Measurements from ENCODE around the gene HOXB6.

The HOXB6 gene

DNA sequence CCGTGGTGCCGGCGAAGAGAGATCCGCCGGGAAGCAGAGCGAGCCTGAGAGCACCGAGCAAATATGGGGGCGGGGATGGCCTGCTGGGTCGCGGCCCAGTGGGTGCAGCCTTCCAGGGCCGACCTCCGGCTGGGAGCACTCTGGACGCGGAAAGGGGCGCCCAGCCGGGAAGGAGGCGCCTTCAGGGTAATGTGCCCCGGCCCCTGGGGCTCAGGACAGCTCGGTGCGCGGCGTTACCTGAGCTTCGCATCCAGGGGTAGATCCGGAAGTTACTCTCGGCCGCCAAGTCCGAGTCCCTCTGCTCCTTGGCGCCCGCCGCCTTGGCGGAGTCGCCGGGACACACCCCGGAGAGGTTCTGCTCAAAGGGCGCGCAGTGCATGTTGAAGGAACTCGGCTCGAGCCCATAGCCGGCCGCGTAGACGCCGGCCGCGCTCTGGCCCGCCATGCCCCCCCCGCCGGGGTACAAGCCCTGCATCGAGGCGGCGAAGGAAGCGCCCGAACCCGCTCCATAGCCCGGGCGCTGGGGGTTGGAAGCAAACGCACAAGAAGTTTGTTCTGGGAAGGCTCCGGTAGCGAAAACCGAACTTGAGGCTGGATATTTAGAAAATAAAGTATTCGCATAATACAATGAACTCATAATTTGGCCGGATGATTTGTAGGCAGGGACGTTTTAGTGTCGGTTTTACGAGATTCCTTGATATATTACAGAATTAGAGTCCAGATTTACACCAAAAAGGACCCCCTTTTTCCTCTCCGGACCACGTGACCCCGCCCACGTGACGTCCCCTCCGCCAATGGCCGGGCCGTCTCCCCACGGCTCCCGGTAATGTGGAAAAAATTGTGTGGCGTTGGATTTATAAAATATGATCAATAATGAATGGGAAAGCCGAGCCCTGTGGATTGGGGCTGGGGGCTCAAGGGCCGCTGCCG, 5.8 kb upstream of the HOXB6 start, which contains the start of gene HOXB7:
Gene HOXB7, minus strand, starts transcription at position 736 of the 930 bp plus-strand sequence. Its CDS starts 99 bp downstream, at position 637.
- FAIRE-seq (peak; percentile 63), DNase-seq (ENCODE audit: low spot score) (no peak)

GRCh38 chr17:48609759-48610281, 5.0 kb upstream of the HOXB6 start:
- no peak for DNase-seq (ENCODE audit: low spot score)
- no peak for FAIRE-seq

DNA sequence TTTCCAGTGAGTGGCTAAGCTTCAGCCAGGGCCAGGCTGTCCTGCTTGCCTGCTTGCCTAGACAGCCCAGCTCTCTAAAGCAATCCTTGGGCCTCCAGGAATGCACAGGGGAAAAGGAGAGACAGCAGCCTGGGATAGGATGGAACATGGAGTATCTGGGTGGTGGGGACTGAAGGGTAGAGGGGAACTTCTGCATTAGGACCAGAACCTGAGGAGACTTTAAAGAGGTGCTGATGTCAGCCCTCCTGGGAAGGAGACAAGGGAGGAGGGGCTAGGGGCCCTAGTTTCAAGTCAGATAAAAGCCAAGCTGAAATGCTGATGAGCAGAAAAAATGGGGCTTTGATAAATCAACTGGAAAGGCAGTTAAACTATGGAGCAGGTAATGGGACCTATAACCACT, 4.2 kb upstream of the HOXB6 start:
- DNase-seq (ENCODE audit: low spot score): no peak
- no peak for FAIRE-seq

GRCh38 chr17:48608494-48608834, 3.7 kb upstream of the HOXB6 start:
- DNase-seq (ENCODE audit: low spot score) (no peak), FAIRE-seq (no peak)

DNA sequence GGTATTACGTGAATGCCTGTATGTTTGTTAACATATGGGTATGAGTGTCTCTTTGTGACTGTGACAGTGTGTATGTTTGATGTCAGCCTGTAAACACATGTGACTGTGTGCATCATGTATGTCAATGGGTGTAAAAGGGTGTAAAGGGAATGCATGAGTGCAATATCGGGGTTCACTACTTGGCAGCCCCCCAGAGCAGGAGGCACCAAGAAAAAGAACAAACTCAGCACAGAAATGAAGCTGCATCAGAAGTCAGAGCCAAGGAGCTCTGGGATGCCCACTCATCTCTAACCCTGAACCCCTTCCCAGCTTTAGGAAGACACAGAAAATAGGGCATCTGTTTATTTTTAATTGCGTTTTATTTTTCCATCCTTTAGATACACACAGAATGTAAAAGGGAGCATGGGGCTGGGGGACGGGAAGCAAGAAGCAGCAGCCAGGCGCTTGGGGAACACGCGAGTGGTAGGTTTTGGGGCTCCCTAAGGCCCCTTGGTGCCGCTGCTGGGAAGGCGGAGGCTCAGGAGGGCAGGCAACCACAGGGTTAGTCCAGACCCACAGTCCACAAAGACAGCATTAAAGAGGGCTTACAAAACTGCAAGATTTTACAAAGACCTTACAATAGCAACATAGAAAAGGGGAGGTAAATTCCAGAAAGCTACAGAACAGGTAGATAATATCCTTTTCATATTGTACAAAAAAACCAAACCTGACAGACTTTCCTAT, 2.3 kb upstream of the HOXB6 start:
- FAIRE-seq: no peak

GRCh38 chr17:48605991-48606891, 1.5 kb upstream of the HOXB6 start:
- DNase-seq (ENCODE audit: low spot score): no peak
- FAIRE-seq: no peak

More for the DNA sequence above, 2.3 kb upstream of the HOXB6 start:
- DNase-seq (ENCODE audit: low spot score): no peak

DNA sequence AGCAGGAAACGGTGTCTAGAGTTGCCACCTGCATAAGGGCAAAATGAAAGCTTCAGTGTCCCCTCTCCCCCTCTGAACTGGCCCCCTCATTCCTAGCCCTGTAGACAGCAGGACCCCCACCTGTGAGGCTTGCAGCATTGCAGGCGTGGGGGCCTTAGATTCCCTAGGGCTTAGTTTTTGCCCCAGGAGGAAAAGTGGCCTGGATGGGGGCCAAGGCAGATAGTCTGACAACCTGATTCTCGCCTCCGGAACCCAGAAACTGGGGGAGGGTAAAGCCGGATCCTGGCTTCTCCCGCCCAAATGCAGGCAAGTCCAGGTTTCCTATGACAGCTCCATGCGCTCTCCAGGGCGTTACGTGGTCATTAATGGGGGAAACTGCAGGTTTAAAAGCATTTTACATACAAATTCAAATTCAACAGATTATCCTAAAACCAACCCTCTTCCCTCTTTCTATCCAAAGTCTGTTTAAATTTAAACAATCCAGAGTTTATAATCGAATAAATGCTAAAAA, 678 bp upstream of the HOXB6 start:
- no peak for FAIRE-seq

GRCh38 chr17:48603959-48604769, 622 bp downstream of the HOXB6 start:
- FAIRE-seq: peak; percentile 78

More for the DNA sequence above, 678 bp upstream of the HOXB6 start:
- DNase-seq (ENCODE audit: low spot score): no peak

GRCh38 chr17:48601539-48602425, 3.0 kb downstream of the HOXB6 start:
- peak; percentile 79 for DNase-seq (ENCODE audit: low spot score)
- FAIRE-seq: peak; percentile 75

More at GRCh38 chr17:48603959-48604769, 622 bp downstream of the HOXB6 start:
- DNase-seq (ENCODE audit: low spot score): peak; percentile 74

DNA sequence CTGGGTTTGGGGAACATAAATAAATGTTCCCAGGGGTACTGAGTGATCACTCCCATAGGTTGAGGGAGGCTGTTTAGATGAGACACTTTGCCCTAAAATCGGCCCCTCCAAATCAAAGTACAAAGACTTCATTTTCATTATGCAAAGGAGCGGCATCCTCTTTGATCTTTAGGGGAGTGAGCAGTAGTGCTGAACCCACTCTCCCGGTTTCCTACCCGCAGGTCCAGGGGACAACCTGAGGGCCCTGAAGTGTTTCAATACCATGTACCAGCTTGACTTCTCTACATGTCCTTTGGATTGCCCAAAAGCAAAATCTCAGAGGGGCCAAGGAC, 3.6 kb downstream of the HOXB6 start:
- FAIRE-seq: no peak
- DNase-seq (ENCODE audit: low spot score): no peak

- no peak for FAIRE-seq
- DNase-seq (ENCODE audit: low spot score): no peak
Measured at GRCh38 chr17:48600244-48601098, 4.3 kb downstream of the HOXB6 start.

- DNase-seq (ENCODE audit: low spot score) (no peak), FAIRE-seq (no peak)
Measured at GRCh38 chr17:48599354-48599753, 5.4 kb downstream of the HOXB6 start.

GRCh38 chr17:48598736-48599135, 6.0 kb downstream of the HOXB6 start:
- FAIRE-seq (no peak), DNase-seq (ENCODE audit: low spot score) (no peak)

- DNase-seq (ENCODE audit: low spot score) (peak; percentile 69), FAIRE-seq (peak; percentile 37)
Measured at GRCh38 chr17:48597778-48598631, 6.8 kb downstream of the HOXB6 start.

DNA sequence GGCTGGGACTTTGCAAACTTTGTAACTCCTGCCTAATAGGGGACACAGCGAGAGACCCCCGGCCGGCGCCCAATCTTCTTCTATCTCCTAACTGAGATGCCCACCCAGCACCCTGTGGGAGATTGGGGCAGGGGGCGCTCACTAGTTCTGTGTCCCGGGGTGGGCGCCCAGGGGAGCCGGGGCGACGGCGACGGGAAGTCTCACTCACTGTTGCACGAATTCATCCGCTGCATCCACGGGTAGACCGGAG, 7.3 kb downstream of the HOXB6 start:
- DNase-seq (ENCODE audit: low spot score): no peak
- no peak for FAIRE-seq

- no peak for DNase-seq (ENCODE audit: low spot score)
- no peak for FAIRE-seq
Measured at GRCh38 chr17:48596735-48597527, 7.9 kb downstream of the HOXB6 start.
